ENCODE data around the gene ABCF1. TPM values are rescaled to one million over a fixed set of nuclear protein-coding genes. Genes with fewer than 3 reads are reported as not detected.

ABCF1 gene
- polyA plus RNA-seq, 1 donor from 2014 or later, result 19.5 TPM

DNA sequence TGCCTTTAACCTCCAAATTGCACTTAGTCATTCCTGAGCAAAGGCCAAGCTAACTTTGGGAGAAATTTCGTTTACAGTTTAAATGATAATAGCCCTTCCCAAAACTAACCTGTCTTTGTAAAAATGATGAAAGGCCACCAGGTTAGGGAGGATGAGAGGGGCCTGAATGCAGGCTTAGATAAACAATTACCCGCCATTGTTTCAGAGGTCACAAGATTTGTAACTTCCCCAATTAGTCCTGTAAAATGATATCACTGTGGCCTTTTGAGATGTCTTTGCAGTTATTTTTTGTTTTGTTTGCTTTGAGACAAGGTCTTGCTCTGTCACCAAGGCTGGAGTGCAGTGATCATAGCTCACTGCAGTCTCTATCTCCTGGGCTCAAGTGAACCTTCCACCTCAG, 41.2 kb upstream of the ABCF1 start:
- Histone ChIP-seq H3K4me2 (ENCODE audit: low read length) (no peak overlapping the region), H3K9ac (ENCODE audit: low read length) (no peak overlapping the region), H3K79me2 (replicated peaks; ENCODE audit: insufficient read depth, low read length) (no peaks in the 10 kb centered on the region), H2AFZ (ENCODE audit: low read depth, low read length) (no peak overlapping the region), H3K27me3 (ENCODE audit: insufficient read depth, low read depth, low read length) (no peaks in the 10 kb centered on the region), H3K9me2 (ENCODE audit: insufficient read depth, low read length) (no peaks in the 10 kb centered on the region), H3K27ac (ENCODE audit: low read length) (no peak overlapping the region), H3K36me3 (ENCODE audit: insufficient read depth, low read length) (no peaks in the 10 kb centered on the region), H3K4me3 (ENCODE audit: low read length) (no peak overlapping the region), H4K20me1 (ENCODE audit: insufficient read depth) (no peaks in the 10 kb centered on the region), H3K9me3 (ENCODE audit: low read length) (no peaks in the 10 kb centered on the region), H3F3A (ENCODE audit: insufficient read depth, low read length, poor library complexity, severe bottlenecking) (no peaks in the 10 kb centered on the region)
- TF ChIP-seq EP300 (conservative IDR thresholded peaks at IDR 0.05; ENCODE audit: poor library complexity, severe bottlenecking) (no peak), EZH2 (IDR thresholded peaks at IDR 0.05; ENCODE audit: borderline replicate concordance, insufficient read depth, low read length, poor library complexity, severe bottlenecking) (no peak)

DNA sequence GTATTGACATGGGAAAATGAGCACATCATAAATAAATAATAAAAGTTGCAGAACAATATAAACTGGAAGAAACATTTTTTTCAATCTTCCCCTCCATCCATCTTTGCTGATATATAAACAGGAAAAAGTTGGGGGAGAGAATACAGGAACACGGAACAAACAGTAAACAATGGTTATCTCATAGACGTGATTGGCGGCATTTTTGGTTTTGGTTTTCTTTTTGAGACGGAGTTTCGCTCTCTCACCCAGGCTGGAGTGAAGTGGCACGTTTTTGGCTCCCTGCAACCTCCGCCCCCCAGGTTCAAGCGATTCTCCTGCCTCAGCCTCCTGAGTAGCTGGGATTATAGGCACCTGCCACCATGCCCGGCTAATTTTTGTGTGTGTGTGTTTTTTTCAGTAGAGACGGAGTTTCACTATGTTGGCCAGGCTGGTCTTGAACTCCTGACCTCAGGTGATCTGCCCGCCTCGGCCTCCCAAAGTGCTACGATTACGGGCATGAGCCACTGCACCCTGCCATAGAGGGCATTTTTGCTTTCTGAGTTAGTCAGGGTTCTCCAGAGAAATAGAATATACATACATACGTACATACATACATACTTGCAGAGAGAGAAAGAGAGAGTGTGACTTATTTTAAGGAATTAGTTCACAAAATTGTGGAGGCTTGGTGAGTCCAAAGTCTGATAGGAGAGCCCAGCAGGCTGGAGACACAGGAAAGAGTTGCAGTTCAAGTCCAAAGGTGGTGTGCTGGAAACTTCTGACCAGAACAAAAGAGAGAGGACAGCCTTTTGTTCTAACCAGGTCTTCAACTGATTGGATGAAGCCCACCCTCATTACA, 37.6 kb upstream of the ABCF1 start:
- no peak overlapping the region for H2AFZ ChIP-seq (ENCODE audit: low read depth, low read length)
- no peaks in the 10 kb centered on the region for H3F3A ChIP-seq (ENCODE audit: insufficient read depth, low read length, poor library complexity, severe bottlenecking)
- no peaks in the 10 kb centered on the region for H3K9me2 ChIP-seq (ENCODE audit: insufficient read depth, low read length)
- H3K9ac ChIP-seq (ENCODE audit: low read length), result no peak overlapping the region
- H3K4me2 ChIP-seq (ENCODE audit: low read length), result no peak overlapping the region
- no peaks in the 10 kb centered on the region for H4K20me1 ChIP-seq (ENCODE audit: insufficient read depth)
- H3K36me3 ChIP-seq (ENCODE audit: insufficient read depth, low read length), result no peaks in the 10 kb centered on the region
- no peaks in the 10 kb centered on the region for H3K27me3 ChIP-seq (ENCODE audit: insufficient read depth, low read depth, low read length)
- H3K79me2 ChIP-seq (replicated peaks; ENCODE audit: insufficient read depth, low read length), result no peaks in the 10 kb centered on the region
- no peak overlapping the region for H3K4me3 ChIP-seq (ENCODE audit: low read length)
- no peak overlapping the region for H3K27ac ChIP-seq (ENCODE audit: low read length)
- H3K9me3 ChIP-seq (ENCODE audit: low read length), result no peaks in the 10 kb centered on the region
- TF ChIP-seq RAD21 (conservative IDR thresholded peaks at IDR 0.05), result no peak
- TF ChIP-seq EZH2 (IDR thresholded peaks at IDR 0.05; ENCODE audit: borderline replicate concordance, insufficient read depth, low read length, poor library complexity, severe bottlenecking), result no peak
- TF ChIP-seq, protein P1, sequence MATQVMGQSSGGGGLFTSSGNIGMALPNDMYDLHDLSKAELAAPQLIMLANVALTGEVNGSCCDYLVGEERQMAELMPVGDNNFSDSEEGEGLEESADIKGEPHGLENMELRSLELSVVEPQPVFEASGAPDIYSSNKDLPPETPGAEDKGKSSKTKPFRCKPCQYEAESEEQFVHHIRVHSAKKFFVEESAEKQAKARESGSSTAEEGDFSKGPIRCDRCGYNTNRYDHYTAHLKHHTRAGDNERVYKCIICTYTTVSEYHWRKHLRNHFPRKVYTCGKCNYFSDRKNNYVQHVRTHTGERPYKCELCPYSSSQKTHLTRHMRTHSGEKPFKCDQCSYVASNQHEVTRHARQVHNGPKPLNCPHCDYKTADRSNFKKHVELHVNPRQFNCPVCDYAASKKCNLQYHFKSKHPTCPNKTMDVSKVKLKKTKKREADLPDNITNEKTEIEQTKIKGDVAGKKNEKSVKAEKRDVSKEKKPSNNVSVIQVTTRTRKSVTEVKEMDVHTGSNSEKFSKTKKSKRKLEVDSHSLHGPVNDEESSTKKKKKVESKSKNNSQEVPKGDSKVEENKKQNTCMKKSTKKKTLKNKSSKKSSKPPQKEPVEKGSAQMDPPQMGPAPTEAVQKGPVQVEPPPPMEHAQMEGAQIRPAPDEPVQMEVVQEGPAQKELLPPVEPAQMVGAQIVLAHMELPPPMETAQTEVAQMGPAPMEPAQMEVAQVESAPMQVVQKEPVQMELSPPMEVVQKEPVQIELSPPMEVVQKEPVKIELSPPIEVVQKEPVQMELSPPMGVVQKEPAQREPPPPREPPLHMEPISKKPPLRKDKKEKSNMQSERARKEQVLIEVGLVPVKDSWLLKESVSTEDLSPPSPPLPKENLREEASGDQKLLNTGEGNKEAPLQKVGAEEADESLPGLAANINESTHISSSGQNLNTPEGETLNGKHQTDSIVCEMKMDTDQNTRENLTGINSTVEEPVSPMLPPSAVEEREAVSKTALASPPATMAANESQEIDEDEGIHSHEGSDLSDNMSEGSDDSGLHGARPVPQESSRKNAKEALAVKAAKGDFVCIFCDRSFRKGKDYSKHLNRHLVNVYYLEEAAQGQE (IDR thresholded peaks at IDR 0.05; ENCODE audit: borderline replicate concordance), result no peak
- no peak for TF ChIP-seq TAF1 (IDR thresholded peaks at IDR 0.05; ENCODE audit: low read depth)
- TF ChIP-seq SMC3 (conservative IDR thresholded peaks at IDR 0.05; ENCODE audit: poor library complexity), result no peak
- no peak for TF ChIP-seq EP300 (conservative IDR thresholded peaks at IDR 0.05; ENCODE audit: poor library complexity, severe bottlenecking)
- no peak for TF ChIP-seq MXI1 (conservative IDR thresholded peaks at IDR 0.05; ENCODE audit: poor library complexity, severe bottlenecking)
- no peak for TF ChIP-seq POLR2AphosphoS5 (IDR thresholded peaks at IDR 0.05)
- TF ChIP-seq, protein P2, sequence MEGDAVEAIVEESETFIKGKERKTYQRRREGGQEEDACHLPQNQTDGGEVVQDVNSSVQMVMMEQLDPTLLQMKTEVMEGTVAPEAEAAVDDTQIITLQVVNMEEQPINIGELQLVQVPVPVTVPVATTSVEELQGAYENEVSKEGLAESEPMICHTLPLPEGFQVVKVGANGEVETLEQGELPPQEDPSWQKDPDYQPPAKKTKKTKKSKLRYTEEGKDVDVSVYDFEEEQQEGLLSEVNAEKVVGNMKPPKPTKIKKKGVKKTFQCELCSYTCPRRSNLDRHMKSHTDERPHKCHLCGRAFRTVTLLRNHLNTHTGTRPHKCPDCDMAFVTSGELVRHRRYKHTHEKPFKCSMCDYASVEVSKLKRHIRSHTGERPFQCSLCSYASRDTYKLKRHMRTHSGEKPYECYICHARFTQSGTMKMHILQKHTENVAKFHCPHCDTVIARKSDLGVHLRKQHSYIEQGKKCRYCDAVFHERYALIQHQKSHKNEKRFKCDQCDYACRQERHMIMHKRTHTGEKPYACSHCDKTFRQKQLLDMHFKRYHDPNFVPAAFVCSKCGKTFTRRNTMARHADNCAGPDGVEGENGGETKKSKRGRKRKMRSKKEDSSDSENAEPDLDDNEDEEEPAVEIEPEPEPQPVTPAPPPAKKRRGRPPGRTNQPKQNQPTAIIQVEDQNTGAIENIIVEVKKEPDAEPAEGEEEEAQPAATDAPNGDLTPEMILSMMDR (IDR thresholded peaks at IDR 0.05; ENCODE audit: poor library complexity, severe bottlenecking), result no peak

Measured in neural cell (in vitro differentiated cells).